ENCODE results near the gene MINDY1. TPM values are rescaled to one million over a fixed set of nuclear protein-coding genes. Genes with fewer than 3 reads are reported as not detected.

MINDY1 gene
- total and polyA plus RNA-seq, 9 of the 15 experiments (the other 6 are each of a cell fraction or from before 2014, with no cell fraction given) = 0.49 to 11.0 (median 6.0) TPM

DNA sequence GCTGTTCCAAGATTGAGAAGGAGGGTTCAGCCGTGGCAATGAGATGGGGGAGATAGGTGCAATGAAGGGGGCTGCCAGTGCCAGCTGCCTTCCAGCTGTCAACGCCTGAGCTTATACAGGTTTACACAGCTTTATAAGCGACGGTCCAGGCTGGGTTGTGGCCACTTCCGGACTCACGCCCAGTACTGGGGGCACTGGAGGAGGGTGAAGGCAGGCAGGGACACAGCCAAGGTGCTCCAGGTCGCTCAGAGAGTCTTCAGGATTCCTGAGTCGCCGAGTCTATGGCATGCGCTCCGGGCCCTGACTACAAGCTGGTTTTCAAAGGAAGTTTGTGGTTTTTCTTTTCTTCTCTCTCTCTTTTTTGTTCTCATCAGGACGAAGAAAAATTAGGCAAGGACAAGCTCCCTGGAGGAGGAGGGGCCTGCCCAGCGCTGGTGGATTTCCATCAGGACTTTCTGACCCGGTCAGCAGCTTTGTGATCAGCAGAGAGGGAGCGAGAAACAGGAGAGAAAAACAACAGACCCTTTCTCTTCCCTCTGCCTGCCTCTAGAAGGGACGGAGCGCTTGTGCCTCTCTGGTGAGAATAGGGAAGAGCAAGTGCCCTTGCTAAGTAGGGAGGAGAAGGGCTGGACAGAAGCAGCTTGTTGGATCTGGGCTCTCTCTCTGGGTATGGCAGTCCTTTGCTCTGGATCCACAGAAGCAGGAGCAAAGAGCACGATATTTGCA lies at the start of gene MINDY1 (continued):
- TF ChIP-seq, protein P1, sequence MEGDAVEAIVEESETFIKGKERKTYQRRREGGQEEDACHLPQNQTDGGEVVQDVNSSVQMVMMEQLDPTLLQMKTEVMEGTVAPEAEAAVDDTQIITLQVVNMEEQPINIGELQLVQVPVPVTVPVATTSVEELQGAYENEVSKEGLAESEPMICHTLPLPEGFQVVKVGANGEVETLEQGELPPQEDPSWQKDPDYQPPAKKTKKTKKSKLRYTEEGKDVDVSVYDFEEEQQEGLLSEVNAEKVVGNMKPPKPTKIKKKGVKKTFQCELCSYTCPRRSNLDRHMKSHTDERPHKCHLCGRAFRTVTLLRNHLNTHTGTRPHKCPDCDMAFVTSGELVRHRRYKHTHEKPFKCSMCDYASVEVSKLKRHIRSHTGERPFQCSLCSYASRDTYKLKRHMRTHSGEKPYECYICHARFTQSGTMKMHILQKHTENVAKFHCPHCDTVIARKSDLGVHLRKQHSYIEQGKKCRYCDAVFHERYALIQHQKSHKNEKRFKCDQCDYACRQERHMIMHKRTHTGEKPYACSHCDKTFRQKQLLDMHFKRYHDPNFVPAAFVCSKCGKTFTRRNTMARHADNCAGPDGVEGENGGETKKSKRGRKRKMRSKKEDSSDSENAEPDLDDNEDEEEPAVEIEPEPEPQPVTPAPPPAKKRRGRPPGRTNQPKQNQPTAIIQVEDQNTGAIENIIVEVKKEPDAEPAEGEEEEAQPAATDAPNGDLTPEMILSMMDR (IDR thresholded peaks at IDR 0.05 in 2 of 3, conservative IDR thresholded peaks at IDR 0.05 in 1 of 3; ENCODE audit: insufficient read depth in 2 of 3, low read depth in 1 of 3, low read length in 3 of 3) = peak; percentile 77 to 87 (median 82)
- TF ChIP-seq ETV5 (CRISPR knock-in tag; IDR thresholded peaks at IDR 0.05; ENCODE audit: low read depth) (0 out of 2 replicates have a peak, but pooled peaks have one; percentile 50), ERF (CRISPR knock-in tag; IDR thresholded peaks at IDR 0.05) (no peak), THAP12 (CRISPR knock-in tag; IDR thresholded peaks at IDR 0.05) (0 out of 2 replicates have a peak, but pooled peaks have one; percentile 22), RB1 (IDR thresholded peaks at IDR 0.05; ENCODE audit: low read depth) (0 out of 2 replicates have a peak, but pooled peaks have one; percentile 41), RBFOX2 (IDR thresholded peaks at IDR 0.05; ENCODE audit: low read depth, low read length) (peak; percentile 45; the same call in 1 of the 2 replicates), PHF21A (IDR thresholded peaks at IDR 0.05; ENCODE audit: borderline replicate concordance, low read depth) (no peak), KDM1A (IDR thresholded peaks at IDR 0.05) (no peak), SMC3 (conservative IDR thresholded peaks at IDR 0.05; ENCODE audit: insufficient read depth, low read depth, low read length) (0 out of 2 replicates have a peak, but pooled peaks have one; percentile 36), SMARCB1 (IDR thresholded peaks at IDR 0.05; ENCODE audit: insufficient read length, low read depth) (no peak)
- TF ChIP-seq, protein P2, sequence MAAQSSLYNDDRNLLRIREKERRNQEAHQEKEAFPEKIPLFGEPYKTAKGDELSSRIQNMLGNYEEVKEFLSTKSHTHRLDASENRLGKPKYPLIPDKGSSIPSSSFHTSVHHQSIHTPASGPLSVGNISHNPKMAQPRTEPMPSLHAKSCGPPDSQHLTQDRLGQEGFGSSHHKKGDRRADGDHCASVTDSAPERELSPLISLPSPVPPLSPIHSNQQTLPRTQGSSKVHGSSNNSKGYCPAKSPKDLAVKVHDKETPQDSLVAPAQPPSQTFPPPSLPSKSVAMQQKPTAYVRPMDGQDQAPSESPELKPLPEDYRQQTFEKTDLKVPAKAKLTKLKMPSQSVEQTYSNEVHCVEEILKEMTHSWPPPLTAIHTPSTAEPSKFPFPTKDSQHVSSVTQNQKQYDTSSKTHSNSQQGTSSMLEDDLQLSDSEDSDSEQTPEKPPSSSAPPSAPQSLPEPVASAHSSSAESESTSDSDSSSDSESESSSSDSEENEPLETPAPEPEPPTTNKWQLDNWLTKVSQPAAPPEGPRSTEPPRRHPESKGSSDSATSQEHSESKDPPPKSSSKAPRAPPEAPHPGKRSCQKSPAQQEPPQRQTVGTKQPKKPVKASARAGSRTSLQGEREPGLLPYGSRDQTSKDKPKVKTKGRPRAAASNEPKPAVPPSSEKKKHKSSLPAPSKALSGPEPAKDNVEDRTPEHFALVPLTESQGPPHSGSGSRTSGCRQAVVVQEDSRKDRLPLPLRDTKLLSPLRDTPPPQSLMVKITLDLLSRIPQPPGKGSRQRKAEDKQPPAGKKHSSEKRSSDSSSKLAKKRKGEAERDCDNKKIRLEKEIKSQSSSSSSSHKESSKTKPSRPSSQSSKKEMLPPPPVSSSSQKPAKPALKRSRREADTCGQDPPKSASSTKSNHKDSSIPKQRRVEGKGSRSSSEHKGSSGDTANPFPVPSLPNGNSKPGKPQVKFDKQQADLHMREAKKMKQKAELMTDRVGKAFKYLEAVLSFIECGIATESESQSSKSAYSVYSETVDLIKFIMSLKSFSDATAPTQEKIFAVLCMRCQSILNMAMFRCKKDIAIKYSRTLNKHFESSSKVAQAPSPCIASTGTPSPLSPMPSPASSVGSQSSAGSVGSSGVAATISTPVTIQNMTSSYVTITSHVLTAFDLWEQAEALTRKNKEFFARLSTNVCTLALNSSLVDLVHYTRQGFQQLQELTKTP (IDR thresholded peaks at IDR 0.05; ENCODE audit: low read depth in 1 of 2, partially characterized antibody in 2 of 2) = peak in 1 of 2 experiments; percentile 27
- TF ChIP-seq, protein P3, sequence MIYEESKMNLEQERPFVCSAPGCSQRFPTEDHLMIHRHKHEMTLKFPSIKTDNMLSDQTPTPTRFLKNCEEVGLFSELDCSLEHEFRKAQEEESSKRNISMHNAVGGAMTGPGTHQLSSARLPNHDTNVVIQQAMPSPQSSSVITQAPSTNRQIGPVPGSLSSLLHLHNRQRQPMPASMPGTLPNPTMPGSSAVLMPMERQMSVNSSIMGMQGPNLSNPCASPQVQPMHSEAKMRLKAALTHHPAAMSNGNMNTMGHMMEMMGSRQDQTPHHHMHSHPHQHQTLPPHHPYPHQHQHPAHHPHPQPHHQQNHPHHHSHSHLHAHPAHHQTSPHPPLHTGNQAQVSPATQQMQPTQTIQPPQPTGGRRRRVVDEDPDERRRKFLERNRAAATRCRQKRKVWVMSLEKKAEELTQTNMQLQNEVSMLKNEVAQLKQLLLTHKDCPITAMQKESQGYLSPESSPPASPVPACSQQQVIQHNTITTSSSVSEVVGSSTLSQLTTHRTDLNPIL (CRISPR knock-in tag; IDR thresholded peaks at IDR 0.05) = no peak

All from K562 (cell line).